ENCODE measurements around the gene SFI1.
A peak's percentile ranks its signal among the peaks of the same experiment; 100 is the strongest.
"Not testable (repeated sequence)": the region's sequence is repeated elsewhere in the genome, so short reads cannot be mapped to it uniquely, and the experiment has no call there.

Gene SFI1

DNA sequence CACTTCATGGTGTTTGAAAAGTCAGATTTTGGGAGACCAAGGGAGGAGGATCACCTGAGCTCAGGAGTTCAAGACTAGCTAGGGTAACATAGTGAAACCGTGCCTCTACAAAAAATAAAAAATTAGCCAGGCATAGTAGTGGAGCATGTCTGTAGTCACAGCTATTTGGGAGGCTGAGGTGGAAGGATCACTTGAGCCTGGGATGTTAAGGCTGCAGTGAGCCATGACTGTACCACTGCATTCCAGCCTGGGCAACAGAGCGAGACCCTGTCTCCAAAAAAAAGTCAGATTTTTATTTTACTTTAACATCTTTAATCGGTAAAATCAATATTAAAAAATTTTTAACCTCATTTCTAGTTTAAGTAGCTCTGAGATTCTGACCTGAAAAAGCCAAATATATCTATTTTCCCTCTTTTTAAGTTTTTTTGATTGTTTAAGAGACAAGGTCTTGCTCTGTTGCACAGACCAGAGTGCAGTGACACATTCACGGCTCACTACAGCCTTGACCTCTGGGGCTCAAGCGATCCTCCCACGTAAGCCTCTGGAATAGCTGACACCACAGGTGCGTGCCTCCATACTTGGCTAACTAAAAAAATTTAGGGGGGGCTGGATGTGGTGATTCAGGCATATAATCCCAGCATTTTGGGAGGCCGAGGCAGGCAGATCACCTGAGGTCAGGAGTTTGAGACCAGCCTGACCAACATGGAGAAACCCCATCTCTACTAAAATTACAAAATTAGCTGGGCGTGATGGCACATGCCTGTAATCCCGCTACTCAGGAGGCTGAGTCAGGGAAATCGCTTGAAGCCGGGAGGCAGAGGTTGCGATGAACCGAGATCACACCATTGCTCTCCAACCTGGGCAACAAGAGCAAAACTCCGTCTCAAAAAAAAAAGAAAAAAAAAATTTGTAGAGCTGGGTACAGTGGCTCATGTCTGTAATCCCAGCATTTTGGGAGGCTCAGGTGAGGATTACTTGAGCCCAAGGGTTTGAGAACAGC, 48.4 kb downstream of the SFI1 start:
- DNase-seq, result no peak

DNA sequence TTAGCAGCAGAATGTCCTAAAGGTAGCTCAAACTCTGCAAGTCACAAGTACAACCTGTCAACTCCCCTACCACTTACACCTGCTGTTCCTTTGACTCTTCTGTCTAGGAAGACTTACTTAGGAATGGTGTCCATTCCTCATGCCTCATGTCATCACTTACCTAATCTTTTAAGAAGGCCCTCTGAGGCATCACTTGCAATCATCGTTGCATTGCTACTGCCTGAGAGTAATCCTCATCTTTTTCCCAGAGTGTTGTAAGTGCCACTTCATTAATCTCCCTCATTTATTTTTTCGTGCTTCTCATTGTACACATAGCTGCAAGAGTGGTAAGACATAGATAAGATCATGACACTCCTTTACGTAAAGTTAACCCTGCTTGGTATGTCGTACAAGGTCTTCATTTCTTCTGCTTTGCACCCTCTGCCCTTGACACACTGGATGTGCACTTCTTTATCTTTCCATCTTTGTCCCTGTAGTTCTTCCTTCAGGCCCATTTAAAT, 54.6 kb downstream of the SFI1 start:
- no peak for DNase-seq

DNA sequence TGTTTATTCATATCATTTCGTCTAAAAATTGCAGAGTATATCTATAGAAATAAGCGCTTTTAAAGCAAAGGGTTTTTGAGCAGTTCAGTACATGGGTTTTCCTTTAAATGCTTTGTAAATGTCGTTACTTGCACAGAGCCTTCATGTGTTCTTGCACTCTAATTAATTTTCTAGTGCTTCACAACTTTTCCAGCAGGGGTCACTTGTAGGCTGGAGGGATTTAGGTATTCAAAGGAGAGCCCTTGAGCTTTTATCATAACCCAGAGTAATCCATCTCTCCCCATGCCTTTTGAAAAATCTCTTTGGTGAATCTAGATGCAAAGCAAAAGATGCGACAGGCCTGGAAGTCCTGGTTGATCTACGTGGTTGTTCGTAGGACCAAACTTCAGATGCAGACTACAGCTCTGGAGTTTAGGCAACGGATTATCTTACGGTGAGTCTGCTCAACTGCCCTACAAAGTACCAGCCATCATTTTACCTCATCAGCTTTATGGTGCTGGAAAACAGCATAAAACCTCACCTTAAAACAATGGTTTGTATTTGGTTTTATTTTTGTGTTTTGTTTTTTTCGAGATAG, 60.4 kb downstream of the SFI1 start:
- peak; percentile 44 for DNase-seq

DNA sequence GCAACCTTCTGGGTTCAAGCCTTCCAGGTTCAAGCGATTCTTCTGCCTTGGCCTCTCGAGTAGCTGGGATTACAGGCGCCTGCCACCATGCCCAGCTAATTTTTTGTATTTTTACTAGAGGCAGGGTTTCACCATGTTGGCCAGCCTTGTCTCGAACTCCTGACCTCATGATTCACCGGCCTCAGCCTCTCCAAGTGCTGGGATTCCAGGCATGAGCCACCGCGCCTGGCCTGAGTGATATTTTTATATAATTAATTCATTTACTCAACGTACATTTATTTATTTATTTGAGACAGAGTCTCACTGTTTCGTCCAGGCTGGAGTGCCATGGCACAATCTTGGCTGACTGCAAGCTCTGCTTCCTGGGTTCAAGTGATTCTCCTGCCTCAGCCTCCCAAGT, 62.2 kb downstream of the SFI1 start:
- DNase-seq, result not testable (repeated sequence)

DNA sequence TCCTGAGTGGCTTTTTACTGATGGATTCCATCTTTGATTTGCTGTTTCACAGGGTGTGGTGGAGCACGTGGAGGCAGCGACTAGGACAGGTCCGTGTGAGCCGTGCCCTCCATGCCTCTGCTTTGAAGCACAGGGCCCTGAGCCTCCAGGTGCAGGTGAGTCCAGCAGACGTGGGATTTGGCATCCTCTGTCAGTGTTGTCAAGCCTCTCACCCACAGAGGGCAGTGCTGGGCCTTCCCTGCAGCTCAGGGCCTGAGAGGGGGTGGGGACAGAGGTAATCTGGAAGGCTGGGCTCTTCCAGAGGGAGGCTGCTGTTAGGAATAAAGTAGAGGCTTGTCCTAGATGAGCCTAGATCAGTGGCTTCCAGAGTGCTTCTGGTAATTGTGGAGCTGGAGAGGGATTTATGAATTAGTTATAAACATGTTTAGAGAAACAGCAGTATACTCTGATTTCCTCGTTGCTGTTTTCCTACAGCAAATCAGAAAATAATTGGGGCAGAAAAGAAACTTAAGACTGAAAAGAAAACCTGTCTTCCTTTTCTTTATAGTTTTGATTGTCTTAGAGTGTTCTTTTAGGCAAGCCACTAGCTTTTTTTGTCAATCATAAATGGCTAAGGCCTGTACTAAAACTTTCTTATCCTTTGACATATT, 65.0 kb downstream of the SFI1 start:
- DNase-seq, result peak; percentile 68

DNA sequence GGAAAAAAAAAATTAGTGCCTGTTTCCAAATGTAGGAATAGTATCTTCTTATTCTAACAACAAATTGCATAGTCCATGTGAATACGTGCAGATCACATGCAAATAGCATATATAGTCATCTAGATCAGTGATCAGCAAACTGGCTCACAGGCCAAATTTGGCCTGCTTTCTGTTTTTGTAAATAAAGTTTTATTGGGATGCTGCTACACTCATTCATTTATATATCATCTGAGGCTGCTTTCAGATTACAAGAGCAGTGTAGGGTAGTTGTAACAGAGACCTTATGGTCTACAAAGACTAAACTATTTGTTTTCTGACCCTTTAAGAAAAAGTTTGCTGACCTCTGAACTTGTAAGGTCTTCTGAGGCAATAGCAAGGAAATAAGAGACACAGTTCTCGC, 65.6 kb downstream of the SFI1 start:
- no peak for DNase-seq

DNA sequence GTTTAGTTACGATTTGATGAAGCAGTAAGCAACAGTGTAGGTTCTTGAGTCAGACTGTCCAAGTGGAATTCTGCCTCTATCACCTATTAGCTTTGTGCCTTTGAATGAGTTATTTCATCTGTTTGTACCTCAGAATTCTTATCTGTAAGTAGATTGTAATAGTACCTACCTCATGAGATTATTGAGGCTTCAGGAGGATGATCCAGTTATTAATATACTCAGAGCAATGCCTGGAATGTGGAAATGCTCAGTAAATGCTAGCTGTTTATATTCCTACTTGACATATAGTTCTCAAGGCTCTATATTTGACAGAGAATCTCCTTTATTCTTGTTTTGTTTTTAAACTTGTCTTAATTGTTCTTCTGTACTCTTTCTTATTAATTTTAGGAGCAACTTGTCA, 70.1 kb downstream of the SFI1 start:
- no peak for DNase-seq

DNA sequence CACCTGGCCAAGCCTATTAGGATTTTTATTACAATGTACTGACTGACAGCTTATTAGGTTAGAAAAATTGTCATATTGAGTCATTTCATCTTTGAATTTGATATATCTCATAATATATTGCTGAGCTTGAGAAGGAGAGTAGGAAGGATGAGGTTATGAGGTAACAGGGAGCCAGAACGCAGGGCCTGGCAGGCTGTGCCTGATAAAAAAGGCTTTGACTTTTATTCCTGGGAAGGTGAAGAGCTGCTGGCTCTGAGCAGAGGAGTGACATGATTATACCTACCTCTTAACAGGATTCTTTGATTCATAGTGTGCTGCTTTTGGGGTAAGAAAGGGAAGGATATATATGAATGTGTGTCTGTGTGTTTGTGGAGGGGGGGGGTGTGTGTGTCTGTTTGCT, 70.9 kb downstream of the SFI1 start:
- no peak for DNase-seq

DNA sequence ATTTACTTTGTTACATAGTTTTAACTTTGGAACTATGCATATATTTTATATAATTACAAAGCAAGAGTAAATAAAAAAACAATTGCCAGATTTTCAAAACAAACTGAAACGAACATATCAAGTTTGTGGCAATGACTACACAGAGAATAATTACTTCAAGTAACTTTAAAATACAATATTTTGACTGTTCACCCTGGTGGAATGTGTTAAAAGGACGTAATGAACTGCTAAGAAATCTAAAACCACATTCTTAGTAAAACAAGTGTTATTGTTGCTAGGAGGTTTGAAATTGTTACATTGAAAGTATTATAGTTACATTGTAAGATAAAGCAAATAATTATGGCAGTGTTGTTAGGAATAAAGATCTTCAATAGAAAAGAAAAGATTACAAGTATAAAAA, 71.4 kb downstream of the SFI1 start:
- no peak for DNase-seq

DNA sequence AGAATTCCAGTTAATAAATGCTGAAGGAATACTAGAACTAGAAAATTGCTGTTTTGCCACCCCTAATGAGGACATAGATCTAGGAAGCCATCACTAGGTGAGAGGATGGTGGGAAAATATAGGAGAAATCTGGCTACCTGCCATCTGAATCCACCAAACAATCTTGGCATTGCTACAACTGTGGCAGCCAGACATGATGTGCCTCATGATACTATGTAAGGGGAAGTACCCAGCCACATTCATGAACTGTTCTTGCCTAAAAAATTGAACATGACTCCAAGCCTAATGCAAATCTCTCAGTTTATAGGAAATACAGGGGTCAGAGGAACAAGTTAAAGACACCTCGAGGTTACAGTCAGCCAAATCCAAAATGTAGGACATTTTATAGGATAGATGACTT, 72.8 kb downstream of the SFI1 start:
- no peak for DNase-seq

DNA sequence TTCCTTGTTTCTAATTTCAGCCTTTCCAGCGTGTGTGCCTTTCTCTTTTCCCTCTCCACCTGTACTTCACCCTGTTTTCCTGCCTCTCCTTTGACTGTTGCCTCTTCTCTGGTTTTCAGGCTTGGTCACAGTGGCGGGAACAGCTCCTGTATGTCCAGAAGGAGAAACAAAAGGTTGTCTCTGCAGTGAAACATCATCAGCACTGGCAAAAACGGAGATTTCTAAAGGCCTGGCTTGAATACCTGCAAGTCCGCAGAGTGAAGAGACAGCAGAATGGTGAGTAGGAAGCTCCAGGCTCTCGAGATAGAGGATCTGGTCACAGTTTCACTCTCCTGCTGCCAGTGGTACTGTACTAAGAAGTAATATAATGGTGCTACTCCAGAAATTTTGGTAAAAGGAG, 76.6 kb downstream of the SFI1 start:
- no peak for DNase-seq

DNA sequence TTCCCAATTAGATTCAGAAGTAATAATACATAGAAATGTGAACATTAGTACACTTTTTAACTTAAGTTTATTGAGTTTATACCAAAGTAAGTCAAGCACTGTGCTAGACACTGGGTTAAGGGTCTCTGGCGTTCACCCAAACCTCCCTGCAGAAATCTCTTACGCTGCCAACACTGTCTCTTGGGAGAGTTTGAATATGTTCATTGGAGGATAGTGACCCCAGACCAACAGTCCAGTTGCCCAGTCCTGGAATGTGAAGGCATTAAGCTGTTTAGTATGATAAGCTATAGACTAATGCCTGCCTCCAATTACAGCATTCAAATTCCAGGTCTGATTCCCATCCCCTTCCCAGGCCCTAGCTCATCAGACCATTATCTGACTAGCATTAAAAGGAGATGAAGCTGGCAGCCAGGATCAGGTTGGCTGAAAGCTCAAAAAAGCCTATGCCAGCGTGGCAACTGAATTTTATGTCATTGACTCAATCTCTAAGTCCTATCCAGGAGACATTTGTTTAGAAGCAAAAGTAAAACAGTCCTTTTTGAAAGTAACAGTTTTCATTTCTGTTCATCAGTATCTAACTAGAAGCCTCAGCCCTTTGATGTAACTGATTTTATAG, 77.8 kb downstream of the SFI1 start:
- no peak for DNase-seq

DNA sequence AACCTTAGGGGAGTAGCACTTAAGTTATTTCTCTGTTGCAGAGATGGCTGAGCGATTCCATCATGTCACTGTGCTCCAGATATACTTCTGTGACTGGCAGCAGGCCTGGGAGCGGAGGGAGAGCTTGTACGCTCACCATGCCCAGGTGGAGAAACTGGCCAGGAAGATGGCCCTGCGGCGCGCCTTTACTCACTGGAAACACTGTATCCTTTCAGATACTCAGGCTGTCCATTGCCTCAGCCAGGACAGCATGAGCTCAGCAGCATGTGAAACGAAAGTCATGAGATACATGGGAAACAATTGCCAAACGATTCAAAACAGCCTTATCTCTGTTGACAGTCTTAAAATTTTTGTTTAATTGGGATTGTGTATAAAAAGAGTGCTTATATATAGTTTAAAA, 78.9 kb downstream of the SFI1 start:
- no peak for DNase-seq

DNA sequence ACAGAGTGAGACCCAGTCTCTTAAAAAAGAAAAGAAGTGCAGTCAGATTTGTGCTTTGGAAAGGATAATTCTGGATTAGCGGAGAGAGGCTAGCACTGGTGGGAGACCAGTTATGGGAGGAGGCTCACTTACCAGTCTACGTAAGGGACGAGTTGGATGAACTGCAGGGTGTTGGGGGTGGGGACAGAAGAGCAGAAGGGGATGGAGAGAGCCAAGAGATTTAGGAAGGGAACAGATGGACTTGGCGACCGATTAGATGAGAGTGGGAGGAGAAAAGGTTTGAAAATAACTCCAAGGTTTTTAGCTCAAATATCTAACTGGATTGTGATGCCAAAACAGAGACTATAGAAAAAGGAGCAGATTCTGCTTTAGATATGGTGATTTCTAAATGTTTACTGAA, 81.4 kb downstream of the SFI1 start:
- DNase-seq, result no peak

DNA sequence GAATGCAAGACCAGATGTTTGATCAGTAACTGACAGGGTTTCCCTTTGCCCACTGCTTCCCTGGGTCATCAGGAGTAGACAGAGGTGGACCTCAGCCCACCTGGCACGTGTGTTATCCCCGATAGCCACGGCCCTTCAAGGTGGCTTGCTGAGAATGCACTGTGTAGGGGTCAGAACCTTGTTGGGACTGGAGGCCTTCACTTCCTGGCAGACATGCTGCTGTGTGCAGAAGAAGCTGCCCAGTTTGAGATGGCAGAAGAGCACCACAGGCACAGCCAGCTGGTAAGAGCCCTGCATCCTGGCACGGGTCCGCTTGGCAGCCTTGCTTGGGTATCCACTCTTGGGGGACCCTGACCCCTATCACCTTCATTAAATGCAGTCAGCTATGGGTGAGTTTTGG, 81.8 kb downstream of the SFI1 start:
- no peak for DNase-seq

DNA sequence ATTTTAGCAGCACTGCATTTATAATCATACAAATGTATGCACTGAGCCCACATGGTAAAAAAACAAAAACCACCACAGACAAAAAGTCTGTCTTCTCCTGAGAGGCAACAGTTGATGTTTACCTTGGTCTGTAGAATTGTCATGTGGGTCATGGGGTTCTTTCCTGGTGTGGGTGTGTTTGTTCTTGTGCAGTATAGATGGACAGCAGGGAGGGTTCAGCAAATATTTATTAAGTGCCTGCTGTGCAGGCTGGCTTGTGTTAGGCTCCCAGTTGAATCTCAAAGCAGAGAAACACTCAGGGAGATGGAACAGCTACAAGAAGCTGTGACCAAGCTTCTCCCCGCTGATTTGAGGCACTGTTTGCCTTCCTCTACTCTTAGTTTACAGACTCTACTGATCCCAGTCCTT, 83.5 kb downstream of the SFI1 start:
- no peak for DNase-seq

DNA sequence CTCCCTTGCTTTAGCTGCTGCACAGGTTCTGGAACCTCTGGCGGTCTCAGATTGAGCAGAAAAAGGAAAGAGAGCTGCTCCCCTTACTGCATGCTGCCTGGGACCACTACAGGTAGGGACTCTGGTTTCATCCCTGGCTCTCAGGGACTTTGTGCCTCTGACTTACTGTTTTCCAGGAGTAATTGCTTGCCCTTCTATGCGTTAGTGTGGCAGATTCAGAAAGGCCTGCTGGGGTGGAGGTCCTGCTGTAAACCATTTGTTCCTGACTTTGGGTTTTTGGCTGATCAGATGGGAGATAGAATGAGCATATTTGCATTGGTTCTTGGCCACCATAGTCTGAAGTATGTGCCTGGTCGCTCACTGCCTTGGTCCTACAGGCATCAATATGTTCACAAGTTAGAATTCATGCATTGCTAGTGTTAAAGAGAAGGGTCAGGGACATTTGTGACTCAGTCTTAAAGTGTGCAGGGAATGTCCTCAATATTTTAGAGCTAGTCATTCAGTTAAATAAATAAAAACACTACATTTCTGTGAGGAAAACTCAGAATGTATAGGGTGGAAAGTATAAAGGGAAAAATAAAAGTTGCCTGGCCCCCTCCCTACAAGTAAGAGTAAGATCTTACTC, 87.6 kb downstream of the SFI1 start:
- no peak for DNase-seq

DNA sequence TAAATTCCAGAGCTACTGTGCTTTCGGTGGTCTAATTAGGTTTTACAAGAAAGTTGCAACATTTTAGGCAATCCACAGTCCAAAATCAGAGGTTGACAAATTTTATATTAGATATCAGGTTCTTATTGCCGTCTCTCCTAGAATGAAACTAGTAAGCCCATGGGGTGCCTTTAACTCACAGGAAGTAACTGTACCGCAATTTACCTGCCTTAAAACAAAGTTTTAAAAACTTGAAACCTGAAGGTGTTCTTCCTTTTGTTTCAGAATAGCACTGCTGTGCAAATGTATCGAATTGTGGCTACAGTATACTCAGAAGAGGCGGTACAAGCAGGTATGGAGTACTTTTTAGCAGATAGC, 88.4 kb downstream of the SFI1 start:
- peak; percentile 23 for DNase-seq

DNA sequence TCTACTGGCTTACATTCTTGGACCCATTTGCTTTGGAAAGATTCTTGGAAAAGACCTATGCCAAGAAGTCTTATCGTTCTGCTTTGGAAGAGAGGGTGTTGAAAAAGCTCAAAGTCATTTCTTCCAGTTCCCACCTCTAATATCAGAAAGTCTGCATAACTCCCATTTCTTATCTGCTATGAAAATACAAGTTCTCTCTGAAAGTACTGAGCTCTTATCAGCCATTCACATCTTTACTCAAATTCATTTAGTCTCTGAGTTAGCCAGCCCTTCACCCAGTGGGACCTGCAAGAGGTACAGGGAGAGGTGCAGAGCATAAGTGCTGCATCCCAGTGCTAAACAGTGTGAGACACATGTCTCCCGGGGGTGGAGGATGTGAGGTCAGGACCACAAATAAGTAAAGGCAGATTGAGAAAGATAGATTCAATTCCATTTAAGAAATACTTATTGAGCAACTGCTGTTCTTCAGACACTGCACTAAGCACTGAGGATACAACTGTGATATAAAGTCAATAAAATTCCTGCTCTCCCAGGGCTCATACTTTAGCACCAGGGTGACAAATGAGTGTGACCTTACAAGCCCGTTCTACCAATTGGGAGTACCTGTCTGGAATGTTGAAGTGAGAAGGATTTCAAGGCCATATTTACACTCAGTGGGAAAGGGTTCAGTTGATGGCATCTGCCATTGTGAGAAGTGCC, 89.0 kb downstream of the SFI1 start:
- DNase-seq, result peak; percentile 61

DNA sequence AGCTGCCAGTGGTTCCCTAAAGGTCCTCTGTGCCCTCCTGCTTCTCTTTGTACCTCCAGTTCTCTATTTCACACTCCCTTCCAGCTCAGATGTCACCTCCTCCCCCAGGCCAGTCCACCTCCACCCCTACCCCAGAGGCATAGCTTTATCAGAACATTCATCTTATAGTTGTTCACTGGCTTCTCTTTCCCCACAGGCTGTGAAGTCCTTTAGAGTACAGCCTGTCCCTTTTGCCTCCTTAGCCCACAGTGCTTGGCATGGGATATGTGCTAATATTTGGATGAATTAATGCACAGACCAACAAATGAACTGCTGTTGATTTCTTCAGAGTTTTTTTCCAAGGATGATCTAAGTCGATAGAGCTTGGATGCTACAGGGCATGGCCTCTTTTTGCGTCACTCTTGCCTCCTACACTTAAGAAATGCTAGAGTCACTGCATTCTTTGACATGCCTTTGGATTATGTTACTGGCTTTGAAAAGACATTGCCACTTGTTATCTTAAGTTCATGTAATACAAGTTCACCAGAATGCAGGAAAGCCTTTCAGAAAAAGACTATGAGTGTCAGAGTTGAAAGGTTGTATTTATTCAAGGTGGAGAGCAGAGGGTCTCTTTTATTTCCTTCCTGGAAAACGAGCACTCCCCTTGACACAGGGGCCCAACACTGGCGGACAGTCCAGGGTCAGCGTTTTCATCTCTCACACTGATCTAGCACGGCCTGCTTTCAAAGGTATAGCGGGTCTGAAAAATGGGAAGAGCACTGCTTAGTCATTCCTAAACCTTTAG, 90.0 kb downstream of the SFI1 start:
- no peak for DNase-seq

DNA sequence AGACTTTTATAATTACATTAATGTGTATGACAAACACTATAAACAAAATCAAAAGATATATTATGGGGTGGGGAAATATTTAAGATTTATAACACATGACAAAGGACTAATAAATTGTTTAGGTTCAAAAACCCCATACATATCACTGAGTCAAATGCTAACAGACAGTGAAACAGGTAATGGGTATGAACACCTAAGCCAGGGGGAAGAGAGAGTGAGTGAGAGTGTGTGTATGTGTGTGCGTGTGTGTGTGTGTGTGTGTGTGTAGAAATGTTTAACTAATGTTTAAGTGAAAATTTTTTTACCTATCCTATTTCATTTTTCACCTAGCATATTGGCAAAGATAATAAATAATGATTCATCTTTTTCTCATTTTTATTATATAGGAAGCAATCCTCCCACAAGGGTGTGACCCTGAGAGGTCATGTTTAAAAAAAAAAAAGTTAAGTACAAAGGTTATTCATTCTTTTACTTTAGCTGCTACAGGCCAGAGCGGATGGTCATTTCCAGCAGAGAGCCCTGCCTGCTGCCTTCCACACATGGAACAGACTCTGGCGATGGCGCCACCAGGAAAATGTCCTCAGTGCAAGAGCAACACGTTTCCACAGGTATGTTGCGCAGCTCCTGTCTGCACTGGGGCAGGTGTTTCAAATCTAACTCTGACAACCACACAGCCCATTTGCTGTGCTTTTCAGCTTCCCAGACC, 92.8 kb downstream of the SFI1 start:
- DNase-seq, result no peak

Data from activated CD4-positive, alpha-beta T cell treated with anti-CD3 and anti-CD28 coated beads, Interleukin-2, Interleukin-6, amounts not matched to agents 100 ng/mL and 50 ng/mL, durations not matched to agents 16 hours and 8 hours (primary cell).